ENCODE results near the gene TBPL1. TPM values are rescaled to one million over a fixed set of nuclear protein-coding genes. Genes with fewer than 3 reads are reported as not detected.

TBPL1 gene
- total RNA-seq, 4 donors from 2014 or later = 12.1 to 57.9 (median 17.0) TPM

DNA sequence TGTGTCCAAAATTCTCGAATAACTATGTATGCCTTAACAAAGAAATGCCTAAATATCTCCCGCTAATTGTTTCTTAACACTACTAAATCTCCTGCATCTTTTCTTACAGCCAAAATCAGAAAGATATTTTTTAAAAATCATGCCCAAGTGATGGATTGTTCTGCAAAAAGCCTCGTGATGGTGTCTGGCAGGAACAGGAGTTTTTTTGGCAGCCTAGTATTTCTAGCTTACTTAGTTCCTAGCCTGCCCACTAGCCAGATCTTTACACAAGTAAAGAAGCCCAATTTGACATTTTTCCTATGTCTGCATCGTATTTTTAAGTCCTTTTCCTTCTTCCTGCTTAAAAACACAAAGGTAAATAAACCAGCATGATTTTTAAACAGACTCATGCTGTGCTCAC is 67.9 kb downstream of the TBPL1 start:
- no peak for DNase-seq
- no peaks in the 10 kb centered on the region for H3K4me1 ChIP-seq
- no peak overlapping the region for H3K4me3 ChIP-seq (replicated peaks in 1 of 3)

DNA sequence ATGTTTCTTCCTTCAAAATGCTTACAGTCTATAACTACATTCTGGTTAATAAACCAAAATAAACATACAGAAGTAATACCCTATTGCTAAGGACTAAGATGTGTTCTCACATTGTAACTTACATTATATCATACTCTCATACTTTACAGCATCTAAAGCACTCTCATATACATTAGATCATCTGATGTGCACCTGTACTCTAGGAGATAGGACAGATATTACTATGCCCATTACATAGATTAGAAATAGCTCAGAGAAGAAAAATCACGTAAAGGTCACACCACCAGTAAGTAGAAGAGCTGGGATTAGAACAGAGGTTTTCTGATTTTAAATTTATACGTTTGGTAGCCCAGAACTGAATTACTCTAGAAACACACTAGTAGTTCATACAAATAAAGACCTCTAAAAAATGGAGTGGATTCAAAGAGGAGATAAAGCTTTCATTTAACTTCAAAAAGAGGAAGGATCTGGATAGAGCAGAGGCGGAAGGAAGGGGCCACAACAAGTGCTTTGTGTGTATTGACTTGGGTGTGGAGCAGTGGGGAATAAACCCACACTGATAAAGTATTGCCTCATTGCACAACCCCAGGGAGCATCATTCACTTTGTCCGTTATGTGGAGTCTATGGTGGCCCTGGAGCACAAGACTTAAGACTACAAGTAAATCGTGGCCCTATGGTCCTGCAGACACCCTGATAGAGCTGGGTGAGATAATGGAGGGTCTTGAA is 68.5 kb downstream of the TBPL1 start:
- H3K9me3 ChIP-seq = no peaks in the 10 kb centered on the region
- H3K4me1 ChIP-seq = no peaks in the 10 kb centered on the region
- intact Hi-C loops (cut with DNase I) = no loop called here
- no peak for DNase-seq
- H3K36me3 ChIP-seq = no peaks in the 10 kb centered on the region
- 84 to 89% methylated on average over 5 of the region's 5 CpGs for WGBS, 2 donors
- H3K27me3 ChIP-seq = no peaks in the 10 kb centered on the region
- H3K4me3 ChIP-seq (replicated peaks in 1 of 3) = no peak overlapping the region
- H3K27ac ChIP-seq = no peak overlapping the region
- TF ChIP-seq, protein P1, sequence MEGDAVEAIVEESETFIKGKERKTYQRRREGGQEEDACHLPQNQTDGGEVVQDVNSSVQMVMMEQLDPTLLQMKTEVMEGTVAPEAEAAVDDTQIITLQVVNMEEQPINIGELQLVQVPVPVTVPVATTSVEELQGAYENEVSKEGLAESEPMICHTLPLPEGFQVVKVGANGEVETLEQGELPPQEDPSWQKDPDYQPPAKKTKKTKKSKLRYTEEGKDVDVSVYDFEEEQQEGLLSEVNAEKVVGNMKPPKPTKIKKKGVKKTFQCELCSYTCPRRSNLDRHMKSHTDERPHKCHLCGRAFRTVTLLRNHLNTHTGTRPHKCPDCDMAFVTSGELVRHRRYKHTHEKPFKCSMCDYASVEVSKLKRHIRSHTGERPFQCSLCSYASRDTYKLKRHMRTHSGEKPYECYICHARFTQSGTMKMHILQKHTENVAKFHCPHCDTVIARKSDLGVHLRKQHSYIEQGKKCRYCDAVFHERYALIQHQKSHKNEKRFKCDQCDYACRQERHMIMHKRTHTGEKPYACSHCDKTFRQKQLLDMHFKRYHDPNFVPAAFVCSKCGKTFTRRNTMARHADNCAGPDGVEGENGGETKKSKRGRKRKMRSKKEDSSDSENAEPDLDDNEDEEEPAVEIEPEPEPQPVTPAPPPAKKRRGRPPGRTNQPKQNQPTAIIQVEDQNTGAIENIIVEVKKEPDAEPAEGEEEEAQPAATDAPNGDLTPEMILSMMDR (IDR thresholded peaks at IDR 0.05) = no peak
- no peak for TF ChIP-seq POLR2A (IDR thresholded peaks at IDR 0.05)

More for the DNA sequence above, 67.9 kb downstream of the TBPL1 start:
- Histone ChIP-seq H3K27ac (no peak overlapping the region), H3K9me3 (no peaks in the 10 kb centered on the region), H3K27me3 (no peaks in the 10 kb centered on the region), H3K36me3 (no peaks in the 10 kb centered on the region)
- TF ChIP-seq POLR2A (IDR thresholded peaks at IDR 0.05) = no peak
- TF ChIP-seq, protein P1 (IDR thresholded peaks at IDR 0.05) = no peak
- WGBS, 2 donors = 69 to 83% methylated on average over 4 of the region's 4 CpGs
- intact Hi-C loops (cut with DNase I) = no loop called here

DNA sequence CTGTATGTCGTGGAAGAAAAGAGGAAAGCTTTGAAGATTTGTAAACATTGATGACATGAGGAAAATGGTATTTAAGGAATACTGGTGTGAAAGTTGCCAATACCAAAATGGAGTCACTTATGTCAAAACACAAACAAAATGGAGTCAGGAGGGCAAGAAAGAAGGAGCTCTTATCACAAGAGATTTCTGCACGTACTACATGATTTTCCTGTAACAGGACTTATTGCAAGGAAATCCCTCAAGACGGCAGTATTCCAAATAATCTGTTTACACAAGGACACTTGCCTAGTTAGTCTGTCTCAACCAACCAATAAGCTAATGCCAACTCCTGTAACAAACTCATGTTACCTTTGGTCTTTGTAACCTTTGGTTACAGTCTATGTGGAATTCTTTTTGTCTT is 69.6 kb downstream of the TBPL1 start:
- no peak overlapping the region for H3K27ac ChIP-seq
- no peaks in the 10 kb centered on the region for H3K27me3 ChIP-seq
- intact Hi-C loops (cut with DNase I) = no loop called here
- WGBS, 2 donors = 50 to 73% methylated on average over 3 of the region's 3 CpGs
- H3K36me3 ChIP-seq = no peaks in the 10 kb centered on the region
- no peak overlapping the region for H3K4me3 ChIP-seq (replicated peaks in 1 of 3)
- no peak for DNase-seq
- no peaks in the 10 kb centered on the region for H3K9me3 ChIP-seq
- no peak for TF ChIP-seq POLR2A (IDR thresholded peaks at IDR 0.05)
- TF ChIP-seq, protein P1 (IDR thresholded peaks at IDR 0.05) = no peak
- H3K4me1 ChIP-seq = no peaks in the 10 kb centered on the region

DNA sequence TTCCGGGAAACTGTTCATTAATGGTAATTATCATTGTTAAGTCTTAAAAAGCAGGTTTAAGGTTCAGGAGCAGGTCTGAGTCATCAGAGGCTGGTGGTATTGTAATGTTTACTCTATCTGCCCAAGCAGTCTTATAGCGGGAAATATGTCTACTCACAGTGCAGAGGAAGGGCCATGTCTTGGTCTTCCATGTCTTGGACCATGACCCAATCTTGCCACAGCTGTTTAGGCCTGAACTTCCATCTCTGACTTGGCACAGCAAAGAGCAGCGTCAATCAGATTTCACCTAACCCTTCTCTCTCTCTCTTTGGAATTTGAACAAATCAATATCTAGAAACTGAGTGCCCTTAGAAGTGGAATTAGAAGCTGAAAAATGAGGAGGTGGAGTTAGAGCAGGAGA is 73.6 kb downstream of the TBPL1 start:
- TF ChIP-seq, protein P1 (IDR thresholded peaks at IDR 0.05) = no peak
- TF ChIP-seq POLR2A (IDR thresholded peaks at IDR 0.05) = no peak
- no peak for DNase-seq
- intact Hi-C loops (cut with DNase I) = no loop called here
- no peaks in the 10 kb centered on the region for H3K4me1 ChIP-seq
- no peak overlapping the region for H3K4me3 ChIP-seq (replicated peaks in 1 of 3)
- no peak overlapping the region for H3K27ac ChIP-seq
- 94 to 98% methylated on average over 3 of the region's 3 CpGs for WGBS, 2 donors
- H3K27me3 ChIP-seq = no peaks in the 10 kb centered on the region
- H3K36me3 ChIP-seq = no peaks in the 10 kb centered on the region
- no peaks in the 10 kb centered on the region for H3K9me3 ChIP-seq

DNA sequence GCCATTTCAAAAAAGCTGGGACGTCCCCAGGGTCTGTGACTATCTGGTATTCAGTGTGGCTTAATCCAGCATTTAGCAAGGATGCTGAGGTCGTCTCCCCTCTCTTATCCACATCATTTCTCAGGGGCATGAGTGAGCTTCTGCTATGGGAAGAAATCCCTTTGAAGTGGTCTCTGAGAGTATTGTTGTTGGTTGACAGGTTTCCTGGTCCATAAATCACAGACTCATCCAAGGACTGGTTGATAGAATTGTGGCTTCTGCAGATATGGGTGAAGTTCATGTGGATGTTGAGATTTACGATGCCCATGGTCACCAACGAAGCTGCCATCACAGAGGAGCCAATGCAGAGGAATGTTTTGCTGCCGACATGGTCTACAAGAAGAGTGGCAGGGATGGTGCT is 75.4 kb downstream of the TBPL1 start:
- H3K4me1 ChIP-seq = no peaks in the 10 kb centered on the region
- H3K27ac ChIP-seq = no peak overlapping the region
- WGBS, 2 donors = 90 to 92% methylated on average over 5 of the region's 5 CpGs
- TF ChIP-seq POLR2A (IDR thresholded peaks at IDR 0.05) = no peak
- TF ChIP-seq, protein P1 (IDR thresholded peaks at IDR 0.05) = no peak
- no peak overlapping the region for H3K4me3 ChIP-seq (replicated peaks in 1 of 3)
- no peaks in the 10 kb centered on the region for H3K9me3 ChIP-seq
- intact Hi-C loops (cut with DNase I) = no loop called here
- no peaks in the 10 kb centered on the region for H3K36me3 ChIP-seq
- no peaks in the 10 kb centered on the region for H3K27me3 ChIP-seq
- DNase-seq = no peak

All from thyroid gland (tissue), 4 donors.